DMS114 treated with DMSO at 0.1 percent for 48 hours (cell line): ENCODE results near the gene STPG2.

Experiments used
- DNase-seq: peaks from one replicate; lab custom pipeline; 2025; ENCODE audit not compliant: unreplicated experiment; lab: John Stamatoyannopoulos, UW

The STPG2 gene

GRCh38 chr4:98143001-98143899, at the start of gene STPG2:
Gene STPG2 (minus strand): TSS chr4:98143476.
- peak; percentile 57 for DNase-seq

GRCh38 chr4:98185279-98185678, 42.0 kb upstream of the STPG2 start:
- no peak for DNase-seq

GRCh38 chr4:98181809-98182208, 38.5 kb upstream of the STPG2 start:
- DNase-seq, result no peak

- DNase-seq, result no peak
Observed at GRCh38 chr4:98179951-98180350, 36.7 kb upstream of the STPG2 start.

- DNase-seq, result no peak
Observed at GRCh38 chr4:98176531-98176930, 33.3 kb upstream of the STPG2 start.

- no peak for DNase-seq
Observed at GRCh38 chr4:98170035-98170434, 26.8 kb upstream of the STPG2 start.

GRCh38 chr4:98166731-98167041, 23.4 kb upstream of the STPG2 start:
- DNase-seq, result no peak

GRCh38 chr4:98166025-98166730, 22.9 kb upstream of the STPG2 start:
- DNase-seq, result no peak

- DNase-seq, result no peak
Observed at GRCh38 chr4:98162696-98163095, 19.4 kb upstream of the STPG2 start.

- no peak for DNase-seq
Observed at GRCh38 chr4:98151145-98151924, 8.1 kb upstream of the STPG2 start.

GRCh38 chr4:98150092-98150761, 7.0 kb upstream of the STPG2 start:
- no peak for DNase-seq

- DNase-seq, result no peak
Observed at GRCh38 chr4:98148856-98149255, 5.6 kb upstream of the STPG2 start.

GRCh38 chr4:98126141-98126540, 17.1 kb downstream of the STPG2 start:
- DNase-seq, result no peak

- no peak for DNase-seq
Observed at GRCh38 chr4:98125585-98125984, 17.7 kb downstream of the STPG2 start.

GRCh38 chr4:98117363-98117762, 25.9 kb downstream of the STPG2 start:
- no peak for DNase-seq

- peak; percentile 2 for DNase-seq
Observed at GRCh38 chr4:98113012-98113411, 30.3 kb downstream of the STPG2 start.

GRCh38 chr4:98110929-98111328, 32.3 kb downstream of the STPG2 start:
- no peak for DNase-seq

- DNase-seq, result no peak
Observed at GRCh38 chr4:98110214-98110613, 33.1 kb downstream of the STPG2 start.

- no peak for DNase-seq
Observed at GRCh38 chr4:98102660-98103059, 40.6 kb downstream of the STPG2 start.

GRCh38 chr4:98101988-98102387, 41.3 kb downstream of the STPG2 start:
- DNase-seq, result no peak

GRCh38 chr4:98098764-98099163, 44.5 kb downstream of the STPG2 start:
- no peak for DNase-seq
